HUES48 (cell line): ENCODE data around the gene COL27A1.

Experiments used
- H3K27ac ChIP-seq: one replicate; pipeline ENCODE4 v1.7.0; 2013; ENCODE audit warnings: low read depth, low read length, inconsistent platforms
- H3K27me3 ChIP-seq: 2 replicates; pipeline ENCODE4 v1.6.1; 2013; ENCODE audit warnings: mild to moderate bottlenecking, low read length; ENCODE audit not compliant: control insufficient read depth, insufficient read depth
- H3K36me3 ChIP-seq: 2 replicates; pipeline ENCODE4 v1.6.1; 2013; ENCODE audit warnings: low read length; ENCODE audit not compliant: control insufficient read depth, insufficient read depth
- H3K4me1 ChIP-seq: 2 replicates; pipeline ENCODE4 v1.6.1; 2013; ENCODE audit warnings: mild to moderate bottlenecking, low read length; ENCODE audit not compliant: control insufficient read depth, insufficient read depth
- H3K4me3 ChIP-seq: 2 replicates; pipeline ENCODE4 v1.5.1; 2013; ENCODE audit warnings: mild to moderate bottlenecking, low read depth, low read length
- H3K9ac ChIP-seq: 2 replicates; pipeline ENCODE4 v1.6.1; 2013; ENCODE audit warnings: mild to moderate bottlenecking, low read depth, low read length, moderate library complexity
- H3K9me3 ChIP-seq: 2 replicates; pipeline ENCODE4 v1.6.1; 2013; ENCODE audit warnings: low read length; ENCODE audit not compliant: control insufficient read depth, insufficient read depth

Gene COL27A1

GRCh38 chr9:114287001-114287762, 131.8 kb downstream of the COL27A1 start:
- no peaks in the 10 kb centered on the region for H3K27me3 ChIP-seq
- H3K36me3 ChIP-seq: peaks cover 6% of the 10 kb centered on the region; the same call in 1 of the 2 replicates
- H3K4me1 ChIP-seq: peaks cover 9% of the 10 kb centered on the region
- H3K27ac ChIP-seq: no peak overlapping the region
- no peaks in the 10 kb centered on the region for H3K9me3 ChIP-seq
- no peak overlapping the region for H3K4me3 ChIP-seq
- no peak overlapping the region for H3K9ac ChIP-seq

GRCh38 chr9:114287763-114288192, 132.4 kb downstream of the COL27A1 start:
- Histone ChIP-seq H3K4me3 (no peak overlapping the region), H3K27me3 (no peaks in the 10 kb centered on the region), H3K9me3 (no peaks in the 10 kb centered on the region), H3K9ac (no peak overlapping the region), H3K27ac (peak overlapping the region; percentile 22), H3K4me1 (peaks cover 9% of the 10 kb centered on the region), H3K36me3 (peaks cover 12% of the 10 kb centered on the region)

DNA sequence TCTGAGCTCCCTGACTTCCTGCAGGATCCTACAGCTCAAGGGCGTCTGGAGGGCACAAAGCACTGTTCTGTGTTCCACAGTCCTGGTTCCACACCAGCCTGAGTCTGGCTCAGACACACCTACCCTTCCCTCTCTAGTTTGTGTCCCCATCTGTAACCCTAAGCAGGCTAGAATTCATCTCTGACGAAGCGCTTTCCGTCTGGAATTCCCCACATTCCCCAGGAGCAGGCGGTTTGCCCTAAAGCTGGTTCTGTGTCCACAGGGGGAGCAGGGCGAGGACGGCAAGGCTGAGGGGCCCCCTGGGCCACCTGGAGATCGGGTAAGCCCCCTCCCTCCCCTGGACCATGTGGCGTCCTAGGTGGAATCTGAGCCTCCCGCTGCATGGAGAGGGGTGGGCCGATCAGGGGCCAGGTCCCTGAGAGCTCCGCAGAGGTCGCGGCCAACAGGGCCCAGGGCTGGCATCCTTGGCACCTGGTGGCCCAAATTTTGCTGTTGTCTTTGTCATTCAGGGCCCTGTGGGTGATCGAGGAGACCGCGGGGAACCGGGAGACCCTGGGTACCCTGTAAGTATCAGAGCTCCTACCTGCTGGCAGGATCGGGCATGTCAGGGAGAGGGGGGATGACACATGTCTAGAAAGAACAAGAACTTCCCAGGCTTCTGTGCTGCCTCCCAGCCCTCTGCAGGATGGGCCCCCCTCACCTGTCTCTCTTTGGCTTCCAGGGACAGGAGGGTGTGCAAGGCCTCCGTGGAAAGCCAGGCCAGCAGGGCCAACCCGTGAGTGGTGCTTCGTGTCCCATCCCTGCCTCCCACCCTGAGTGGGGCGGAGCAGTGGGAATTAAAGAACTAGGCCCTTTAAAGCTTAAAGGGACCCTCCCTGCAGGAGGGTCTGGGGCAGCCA, 133.1 kb downstream of the COL27A1 start:
- Histone ChIP-seq H3K27ac (peak overlapping the region; percentile 22), H3K27me3 (no peaks in the 10 kb centered on the region), H3K9ac (no peak overlapping the region), H3K4me3 (no peak overlapping the region), H3K4me1 (peaks cover 9% of the 10 kb centered on the region), H3K9me3 (no peaks in the 10 kb centered on the region), H3K36me3 (peaks cover 17% of the 10 kb centered on the region)

- Histone ChIP-seq H3K4me3 (no peak overlapping the region), H3K4me1 (peaks cover 9% of the 10 kb centered on the region), H3K9ac (no peak overlapping the region), H3K27me3 (no peaks in the 10 kb centered on the region), H3K27ac (no peak overlapping the region), H3K36me3 (peaks cover 20% of the 10 kb centered on the region), H3K9me3 (no peaks in the 10 kb centered on the region)
Measured at GRCh38 chr9:114289106-114289505, 133.8 kb downstream of the COL27A1 start.

GRCh38 chr9:114289571-114290481, 134.5 kb downstream of the COL27A1 start:
- Histone ChIP-seq H3K27ac (no peak overlapping the region), H3K9ac (no peak overlapping the region), H3K4me1 (peaks cover 9% of the 10 kb centered on the region), H3K36me3 (peaks cover 26% of the 10 kb centered on the region), H3K9me3 (peaks cover 7% of the 10 kb centered on the region), H3K4me3 (no peak overlapping the region), H3K27me3 (no peaks in the 10 kb centered on the region)

DNA sequence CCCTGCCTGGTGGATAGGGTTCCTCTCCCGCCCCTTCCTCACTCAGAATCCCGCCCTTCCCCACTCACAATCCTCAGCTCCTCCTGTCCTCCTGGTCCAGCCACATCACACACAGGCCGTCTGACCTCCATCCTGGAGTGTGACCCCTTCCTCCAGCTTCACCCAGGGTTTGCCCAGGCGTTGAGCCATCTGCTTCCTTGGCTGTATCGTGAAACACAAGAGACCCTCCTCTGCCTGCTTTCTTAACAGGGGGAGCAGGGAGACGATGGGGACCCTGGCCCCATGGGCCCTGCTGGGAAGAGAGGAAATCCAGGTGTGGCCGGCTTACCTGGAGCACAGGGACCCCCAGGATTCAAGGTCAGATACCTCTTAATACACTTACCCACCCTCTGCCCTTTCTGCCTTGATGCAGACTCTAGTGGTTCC, 135.2 kb downstream of the COL27A1 start:
- Histone ChIP-seq H3K27ac (no peak overlapping the region), H3K36me3 (peaks cover 32% of the 10 kb centered on the region)

DNA sequence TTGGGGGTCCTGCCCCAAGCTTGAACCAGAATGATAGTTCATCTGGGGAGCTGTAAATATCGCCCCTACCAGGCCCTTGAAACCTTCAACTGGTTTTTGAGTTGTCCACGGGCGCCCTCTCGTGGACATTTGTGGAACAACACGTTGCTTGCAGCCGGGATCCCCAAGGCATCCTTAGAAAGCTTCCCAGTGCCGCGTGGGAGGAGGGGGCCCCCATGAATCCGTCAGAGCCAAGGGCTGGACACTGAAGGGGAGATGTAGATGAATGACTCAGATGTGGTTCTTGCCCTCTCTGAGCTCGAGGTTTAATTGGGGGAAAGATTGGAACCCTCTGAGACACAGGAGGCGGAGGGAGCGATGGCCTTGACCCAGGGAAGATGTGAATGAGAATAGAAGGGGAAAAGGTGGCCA, 135.7 kb downstream of the COL27A1 start:
- Histone ChIP-seq H3K9ac (no peak overlapping the region), H3K27ac (no peak overlapping the region), H3K36me3 (peaks cover 34% of the 10 kb centered on the region), H3K4me1 (peaks cover 9% of the 10 kb centered on the region), H3K9me3 (peaks cover 13% of the 10 kb centered on the region), H3K27me3 (no peaks in the 10 kb centered on the region), H3K4me3 (no peak overlapping the region)

More for the DNA sequence above, 135.2 kb downstream of the COL27A1 start:
- no peaks in the 10 kb centered on the region for H3K27me3 ChIP-seq
- peaks cover 13% of the 10 kb centered on the region for H3K9me3 ChIP-seq
- peaks cover 9% of the 10 kb centered on the region for H3K4me1 ChIP-seq
- H3K9ac ChIP-seq: no peak overlapping the region
- H3K4me3 ChIP-seq: no peak overlapping the region

DNA sequence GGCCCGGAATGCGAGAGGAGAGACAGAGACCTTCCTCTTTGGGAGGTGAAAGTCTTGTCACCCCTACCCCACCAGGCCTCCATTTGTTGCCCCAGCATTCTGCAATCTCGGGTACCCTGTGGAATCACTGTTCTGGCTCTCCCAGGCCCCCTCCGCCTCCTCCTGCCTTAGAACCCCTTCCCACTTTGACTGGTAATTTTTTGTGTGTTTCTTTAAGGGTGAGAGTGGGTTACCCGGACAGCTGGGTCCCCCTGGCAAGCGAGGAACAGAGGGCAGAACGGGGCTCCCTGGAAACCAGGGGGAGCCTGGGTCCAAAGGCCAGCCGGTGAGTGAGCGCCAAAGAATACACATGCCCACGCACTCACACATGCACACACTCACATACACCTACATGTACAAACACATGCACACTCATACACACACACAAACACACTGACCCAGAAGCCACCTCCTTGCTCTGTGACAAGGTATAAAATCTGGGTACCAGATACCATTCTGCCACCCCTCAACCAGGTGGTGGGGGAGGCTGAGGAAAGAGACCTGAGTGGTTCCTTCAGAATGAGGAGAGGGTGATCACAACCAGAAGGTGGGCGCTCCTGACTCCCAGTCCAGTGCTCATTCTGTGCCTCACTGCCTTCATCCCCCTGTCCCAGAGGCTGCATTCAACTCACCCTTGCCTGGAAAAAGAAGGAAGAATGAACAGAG, 136.7 kb downstream of the COL27A1 start:
- H3K27ac ChIP-seq: no peak overlapping the region
- no peak overlapping the region for H3K9ac ChIP-seq
- peaks cover 13% of the 10 kb centered on the region for H3K9me3 ChIP-seq
- no peak overlapping the region for H3K4me3 ChIP-seq
- H3K27me3 ChIP-seq: no peaks in the 10 kb centered on the region
- H3K36me3 ChIP-seq: peaks cover 44% of the 10 kb centered on the region
- peaks cover 9% of the 10 kb centered on the region for H3K4me1 ChIP-seq

DNA sequence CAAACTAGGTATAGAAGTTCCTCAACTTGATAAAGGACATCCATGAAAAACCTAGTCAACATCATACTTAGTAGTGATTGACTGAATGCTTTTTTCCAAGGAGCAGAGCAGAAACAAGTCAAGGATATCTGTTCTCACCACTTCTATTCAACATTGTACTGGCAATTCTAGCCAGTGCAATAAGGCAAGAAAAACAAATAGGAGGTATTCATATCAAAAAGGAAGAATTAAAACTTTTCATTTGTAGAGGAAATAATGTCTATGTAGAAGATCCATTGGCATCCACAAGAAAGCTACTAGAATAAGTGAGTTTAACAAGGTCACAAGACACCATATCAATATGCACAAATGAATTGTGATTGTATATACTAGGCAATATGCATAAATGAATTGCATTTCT, 139.3 kb downstream of the COL27A1 start:
- no peak overlapping the region for H3K4me3 ChIP-seq
- H3K36me3 ChIP-seq: peaks cover 59% of the 10 kb centered on the region
- no peaks in the 10 kb centered on the region for H3K4me1 ChIP-seq
- H3K9me3 ChIP-seq: peaks cover 13% of the 10 kb centered on the region
- H3K9ac ChIP-seq: no peak overlapping the region
- H3K27me3 ChIP-seq: no peaks in the 10 kb centered on the region
- H3K27ac ChIP-seq: no peak overlapping the region

DNA sequence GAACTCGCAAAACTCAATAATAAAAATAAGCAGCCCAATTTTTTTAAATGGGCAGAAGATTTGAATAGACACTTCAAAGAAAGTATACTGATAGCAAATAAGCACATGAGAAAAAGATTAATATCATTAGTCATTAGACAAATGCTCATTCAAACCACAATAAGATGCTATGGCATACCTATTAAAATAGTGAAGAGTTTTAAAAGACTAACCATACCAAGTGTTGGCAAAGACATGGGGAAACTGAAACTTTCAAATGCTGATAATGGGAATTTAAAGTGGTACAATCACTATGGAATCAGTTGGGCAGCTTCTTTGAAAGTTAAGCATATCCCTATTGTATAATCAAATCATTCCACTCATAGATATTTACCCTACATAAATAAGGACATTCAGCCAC, 141.0 kb downstream of the COL27A1 start:
- Histone ChIP-seq H3K9me3 (peaks cover 13% of the 10 kb centered on the region), H3K4me3 (no peak overlapping the region), H3K9ac (no peak overlapping the region), H3K4me1 (no peaks in the 10 kb centered on the region), H3K27me3 (no peaks in the 10 kb centered on the region), H3K36me3 (peaks cover 65% of the 10 kb centered on the region), H3K27ac (no peak overlapping the region)
